Hematopoietic multipotent progenitor cell treated with erythropoietin and hydrocortisone succinate and interleukin-3 and kit ligand, for 17 days (in vitro differentiated cells): ENCODE measurements around the gene RTN1.

ENCODE experiments used
- DNase-seq: peaks from one replicate; pipeline ENCODE4 v3.0.0-alpha.2; 2015; ENCODE audit warnings: low spot score

RTN1 gene

DNA sequence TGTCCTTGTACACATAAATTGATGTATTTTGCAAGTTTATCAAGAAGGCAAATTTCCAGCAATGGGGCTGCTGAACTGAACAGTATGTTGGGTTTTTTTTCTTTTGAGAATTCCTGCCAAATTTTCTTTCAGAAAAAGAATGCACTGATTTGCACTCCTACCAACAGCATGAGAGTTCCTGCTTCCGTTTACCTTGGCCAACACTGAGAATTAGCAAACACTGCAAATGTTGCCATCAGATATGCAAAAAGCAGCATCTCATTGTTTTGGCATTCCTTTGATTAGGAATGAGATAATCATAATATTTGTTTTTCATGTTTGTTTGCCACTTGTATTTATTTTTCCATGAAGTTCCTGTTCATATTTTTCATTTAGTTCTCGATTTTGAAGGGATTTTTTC, 82.4 kb downstream of the RTN1 start:
- no peak for DNase-seq

DNA sequence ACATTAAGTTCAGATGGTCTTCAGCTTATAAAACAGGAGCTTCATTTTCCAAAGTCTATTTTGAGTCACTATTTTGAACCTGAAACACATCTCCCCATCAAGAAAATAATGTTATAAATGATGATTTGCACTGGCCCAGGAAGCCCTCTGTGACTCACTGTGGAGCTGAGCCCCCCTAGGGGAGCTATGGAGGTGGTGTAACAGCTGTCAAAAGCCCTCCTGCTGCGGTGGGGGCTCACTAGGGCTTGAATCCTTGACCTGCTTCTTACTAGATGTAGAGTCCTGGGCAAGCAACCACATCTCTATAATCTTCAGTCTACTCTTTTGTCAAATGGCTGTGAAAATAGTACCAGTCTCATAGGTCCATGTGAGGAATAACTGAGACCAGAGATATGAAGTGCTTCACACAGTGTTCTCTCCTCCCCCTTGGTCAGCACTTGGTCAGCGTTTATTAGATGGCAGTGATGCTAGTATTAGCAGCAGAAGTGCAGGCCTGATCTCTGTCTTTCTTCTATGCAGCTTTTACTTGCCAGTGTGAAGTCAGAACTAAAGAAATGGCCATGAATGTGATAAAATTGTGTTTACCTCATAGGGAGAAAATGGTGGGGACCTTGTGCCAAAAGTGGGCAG, 83.4 kb downstream of the RTN1 start:
- DNase-seq: no peak

DNA sequence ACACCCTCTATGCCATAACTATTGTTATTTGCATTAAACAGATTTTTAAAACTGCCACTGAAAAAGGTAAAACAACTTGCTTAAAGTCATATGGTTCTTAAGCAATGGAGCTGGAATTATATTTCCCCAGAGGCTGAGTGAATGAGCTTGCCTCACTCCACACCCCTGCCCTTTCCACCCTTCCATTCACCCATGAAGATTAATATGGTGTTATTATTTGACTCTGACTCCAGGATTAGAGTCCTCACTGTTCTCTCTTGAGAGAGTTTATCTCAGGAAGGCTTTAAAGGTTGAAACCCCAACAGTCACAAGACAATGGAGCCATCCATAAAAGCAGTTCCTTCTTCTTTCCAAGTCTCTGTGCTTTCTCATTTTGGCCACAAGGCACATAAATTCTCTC, 84.9 kb downstream of the RTN1 start:
- DNase-seq: no peak

DNA sequence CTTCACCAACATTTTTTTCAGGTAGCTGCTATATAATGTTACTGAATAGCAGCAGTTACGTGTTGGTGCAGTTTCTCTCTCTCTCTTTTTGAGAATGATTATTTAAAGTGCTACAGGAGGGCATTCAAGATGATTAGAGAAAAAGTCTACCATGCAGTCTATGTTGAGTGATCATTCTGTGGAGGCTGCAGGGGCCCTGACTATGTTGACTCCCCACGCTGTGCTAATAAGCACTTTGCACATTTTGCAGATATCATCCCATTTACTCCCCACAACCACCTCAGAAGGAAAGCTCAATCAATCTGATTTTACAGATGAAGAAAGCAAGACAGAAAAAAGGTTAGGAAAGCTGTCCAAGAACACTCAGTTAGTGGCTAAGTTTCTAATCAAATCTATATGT, 87.8 kb downstream of the RTN1 start:
- no peak for DNase-seq

DNA sequence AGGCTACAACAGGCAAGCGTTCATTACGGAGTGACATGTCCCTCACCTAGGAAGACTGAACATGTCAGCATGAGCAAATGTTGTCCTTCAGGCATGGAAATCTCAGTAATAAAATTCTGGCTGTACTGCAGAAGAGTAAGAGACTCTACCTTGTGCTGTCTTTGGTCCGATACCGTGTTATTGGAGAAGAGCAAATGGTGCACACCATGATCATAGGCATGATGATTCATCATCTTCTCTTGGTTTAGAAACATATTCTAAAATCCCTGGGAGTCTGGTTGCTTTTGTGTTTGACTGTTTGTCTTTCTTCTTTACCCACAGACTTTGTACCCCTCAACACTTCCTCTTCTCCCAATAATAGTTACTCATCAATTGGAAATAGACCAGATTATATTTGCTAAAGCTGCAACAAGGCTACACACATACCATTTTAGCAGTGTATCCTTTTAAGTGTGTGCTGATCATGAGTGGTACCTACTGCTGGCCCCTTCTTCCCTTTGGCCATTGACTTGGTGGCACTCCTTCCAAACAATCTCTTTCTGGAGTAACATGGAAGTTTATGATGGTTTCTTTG, 93.5 kb downstream of the RTN1 start:
- DNase-seq: no peak

DNA sequence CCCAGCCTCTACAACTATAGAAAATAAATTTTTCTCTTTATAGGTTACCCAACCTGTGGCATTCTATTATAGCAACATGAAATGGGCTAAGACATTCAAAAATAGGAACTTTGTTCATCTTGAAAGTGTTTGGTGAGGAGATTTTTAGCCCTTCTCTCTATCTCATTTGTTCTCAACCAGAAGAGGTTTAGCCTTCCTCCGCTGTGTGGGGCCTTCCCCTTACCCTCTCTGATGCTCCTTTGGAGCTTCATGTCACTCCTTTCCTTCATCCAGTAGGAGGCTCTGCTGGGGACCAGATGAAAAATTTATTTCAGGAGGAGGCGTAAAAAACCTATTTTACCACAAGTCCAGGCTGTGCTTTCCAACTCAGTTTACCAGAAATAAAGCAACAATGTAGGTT, 94.1 kb downstream of the RTN1 start:
- no peak for DNase-seq

DNA sequence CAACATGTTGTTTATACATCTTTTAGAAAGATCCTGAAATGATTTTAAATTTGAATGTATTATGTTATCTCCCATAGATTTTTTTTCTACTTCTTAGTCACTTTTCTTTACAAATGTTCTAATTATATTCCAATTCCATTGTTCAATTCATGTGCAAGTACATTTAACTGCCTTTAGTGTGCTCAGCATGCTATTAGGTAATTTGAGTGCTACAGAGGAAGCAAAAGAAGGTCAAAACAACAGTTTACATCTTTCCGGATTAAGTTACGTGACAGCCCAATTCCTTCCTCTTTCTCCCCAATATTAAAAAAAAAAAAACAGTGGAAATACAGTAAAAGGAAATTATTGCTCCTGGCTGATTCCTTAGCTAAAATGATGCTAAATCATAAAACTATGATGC, 98.3 kb downstream of the RTN1 start:
- no peak for DNase-seq

DNA sequence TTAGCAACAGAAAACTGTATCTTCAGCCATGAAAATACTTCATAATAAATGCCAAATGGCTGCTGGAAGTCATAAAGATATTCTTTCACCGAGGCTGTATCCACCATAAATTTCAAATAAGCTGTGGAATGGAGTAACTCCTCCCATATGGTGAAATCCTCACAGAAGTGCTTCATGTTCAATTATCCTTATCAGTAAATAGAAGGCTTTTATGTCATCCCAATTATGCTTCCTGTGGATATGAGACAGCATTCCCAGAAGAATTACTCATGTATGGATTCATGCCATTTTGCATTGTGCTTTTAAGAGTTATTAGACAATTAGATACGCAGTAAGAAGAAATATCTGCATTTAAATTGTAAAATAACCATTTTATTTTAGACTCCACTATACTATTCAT, 99.0 kb downstream of the RTN1 start:
- DNase-seq: no peak

DNA sequence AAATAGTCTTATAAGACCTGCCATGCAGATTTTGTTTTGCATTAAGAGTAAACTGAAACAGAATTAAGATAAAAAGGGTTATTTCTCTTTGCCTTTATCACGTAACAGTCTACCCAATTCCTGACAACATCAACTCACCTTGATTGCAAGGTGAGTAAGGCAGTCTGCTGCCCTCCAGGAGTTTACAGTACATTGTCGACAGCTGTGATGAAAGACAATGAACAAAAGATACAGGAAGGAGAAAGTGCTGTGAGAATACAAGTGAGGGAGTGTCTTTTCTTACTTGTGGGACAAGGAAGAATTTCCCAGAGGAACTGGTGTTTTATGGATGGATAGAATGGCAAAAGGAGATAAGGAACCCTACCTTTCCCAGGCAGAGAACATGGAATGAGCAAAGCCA, 101.0 kb downstream of the RTN1 start:
- DNase-seq: no peak

DNA sequence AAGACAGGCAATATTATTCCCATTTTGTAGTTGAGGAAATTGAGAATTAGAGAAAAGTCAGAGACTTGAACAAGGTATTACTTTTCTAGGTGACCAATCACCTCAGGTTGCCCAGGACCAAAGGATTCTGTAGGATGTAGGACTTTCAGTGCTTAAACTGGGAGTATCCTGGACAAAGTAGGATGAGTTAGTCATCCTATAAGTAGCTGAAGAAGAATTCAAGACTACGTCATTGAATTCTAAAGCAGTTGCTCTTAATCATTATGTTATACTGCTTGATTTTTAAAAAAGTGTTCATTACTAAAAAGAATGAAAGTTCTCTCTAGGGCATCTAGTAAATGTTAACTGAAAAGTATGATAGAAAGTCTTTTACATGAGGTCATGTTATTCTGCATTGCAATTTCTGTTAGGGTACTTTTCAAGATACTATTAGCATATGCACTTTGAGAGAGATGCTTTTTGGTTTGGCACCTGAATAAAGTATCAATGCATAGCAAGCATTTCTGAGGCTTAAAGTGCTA, 101.7 kb downstream of the RTN1 start:
- DNase-seq: no peak

DNA sequence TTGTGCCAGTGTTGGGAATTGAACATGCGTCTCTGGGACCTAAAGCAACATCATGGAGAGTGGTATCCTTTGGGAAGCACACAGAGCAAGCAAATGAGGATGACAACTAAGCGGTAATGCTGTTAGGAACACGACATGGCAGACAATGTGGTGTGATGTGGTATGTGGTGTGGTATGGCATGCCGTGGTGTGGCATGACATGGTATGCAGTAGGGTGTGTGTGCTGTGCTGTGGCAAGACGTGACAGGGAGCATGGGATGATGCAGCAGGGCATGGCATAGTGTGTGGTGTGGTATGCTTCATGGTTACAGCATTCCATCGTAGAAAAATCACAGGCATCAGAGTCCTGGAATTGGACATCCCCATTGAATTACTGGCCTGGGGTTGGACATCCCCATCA, 108.7 kb downstream of the RTN1 start:
- no peak for DNase-seq

DNA sequence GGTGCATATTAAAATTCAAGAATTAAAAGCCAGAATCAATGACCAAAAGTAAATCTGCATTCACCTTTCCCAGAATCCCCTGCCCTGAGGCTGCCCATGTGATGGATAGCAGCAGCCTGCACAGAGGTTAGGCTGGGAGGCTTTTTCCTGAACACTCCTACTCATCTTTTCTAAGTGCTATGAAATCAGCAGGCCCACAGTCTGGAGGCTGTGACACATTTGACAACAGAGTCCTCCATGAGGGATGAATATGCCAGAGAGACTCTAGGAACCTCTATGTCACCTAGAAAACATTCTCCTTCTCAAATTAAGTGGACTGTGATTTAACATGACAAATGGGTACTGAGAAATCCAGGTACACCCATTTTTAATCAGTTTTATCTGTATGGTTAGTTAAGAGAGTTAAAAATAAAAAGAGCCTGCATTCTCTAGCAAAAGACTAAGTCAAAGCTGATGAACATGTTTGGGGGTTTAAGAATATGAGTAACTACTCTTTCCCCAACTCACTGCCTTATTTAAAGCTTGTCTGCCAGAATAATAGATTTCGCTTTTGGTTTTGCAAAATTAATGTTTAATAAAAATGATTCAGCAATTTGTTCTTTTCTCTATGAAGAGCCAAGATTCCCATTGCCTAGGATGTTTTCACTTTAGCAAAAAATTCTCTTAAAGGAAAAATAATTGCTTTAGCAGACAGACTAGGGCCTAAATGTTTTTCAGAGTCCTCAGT, 115.0 kb downstream of the RTN1 start:
- no peak for DNase-seq

DNA sequence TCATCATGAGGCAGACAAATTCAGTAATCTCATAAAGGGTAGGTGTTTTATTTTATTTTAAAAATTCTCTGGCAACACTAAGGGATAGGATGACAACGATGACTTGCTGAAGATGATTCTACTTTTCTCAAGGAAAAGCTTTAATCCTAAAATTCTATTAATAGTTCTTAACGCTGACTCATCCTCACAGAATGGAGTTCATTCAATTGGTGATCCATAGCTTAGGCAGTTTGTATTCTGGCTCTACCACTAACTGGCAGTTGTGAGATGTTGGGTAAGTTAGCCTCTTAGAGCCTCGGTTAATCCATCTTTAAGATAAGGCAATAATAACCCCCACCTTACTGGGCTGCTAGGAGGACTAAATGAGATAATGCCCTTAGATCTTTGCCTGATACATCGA, 116.3 kb downstream of the RTN1 start:
- DNase-seq: no peak

DNA sequence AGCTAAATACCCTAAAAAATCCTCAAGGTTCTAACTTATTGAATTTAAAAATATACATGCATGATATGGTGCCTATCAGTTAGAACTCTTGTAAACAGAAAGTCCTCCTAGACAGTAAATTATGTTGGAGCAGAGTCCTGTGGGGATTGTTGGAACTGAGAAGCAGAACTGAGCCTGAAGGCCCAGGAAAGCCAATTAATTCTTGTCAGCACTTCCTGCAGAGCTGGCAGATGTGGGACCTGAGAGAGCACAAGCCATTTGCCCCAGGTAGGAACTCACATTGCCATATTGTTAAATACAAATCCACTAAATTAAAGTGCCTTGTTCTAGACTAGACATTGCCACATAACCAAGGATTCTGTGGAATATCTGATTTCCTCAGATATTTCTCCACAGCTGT, 117.1 kb downstream of the RTN1 start:
- DNase-seq: no peak

DNA sequence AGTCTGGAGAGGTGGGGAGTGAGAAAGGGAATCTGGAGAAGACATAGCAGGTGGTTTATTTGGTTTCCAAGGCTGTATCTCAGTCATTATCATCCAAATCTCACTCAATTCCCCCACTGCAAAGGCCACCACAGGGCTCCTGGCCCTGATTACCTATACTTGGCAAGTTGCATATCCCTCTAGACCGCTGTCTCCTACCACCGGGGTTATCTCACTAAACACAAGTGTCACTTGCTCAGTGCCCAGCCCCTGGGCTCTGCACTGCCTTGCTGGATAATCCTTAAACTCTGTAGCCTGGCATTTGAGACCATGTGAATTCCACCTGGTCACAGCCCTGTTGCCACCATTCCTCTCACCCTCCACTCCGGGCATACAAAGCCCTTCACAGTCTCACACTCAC, 119.0 kb downstream of the RTN1 start:
- DNase-seq: no peak

DNA sequence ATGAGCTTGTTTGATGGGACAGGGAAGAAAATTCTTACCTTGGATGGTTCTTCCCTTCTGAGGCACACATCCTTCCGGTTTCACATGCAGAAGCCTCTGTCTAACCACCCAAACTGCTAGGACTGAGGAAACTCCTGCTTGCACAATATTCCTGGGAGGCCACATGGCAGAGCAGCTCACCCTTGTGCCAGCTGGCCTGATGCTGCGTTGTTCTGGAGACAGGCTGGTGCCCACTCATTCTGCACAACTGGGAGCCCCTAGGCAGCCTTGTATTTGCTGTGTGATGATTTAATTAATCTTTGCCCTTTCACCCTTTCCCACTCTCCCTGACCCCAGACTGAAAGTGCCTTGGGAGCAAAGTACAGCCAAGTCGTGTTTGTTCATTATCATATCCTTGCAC, 130.8 kb downstream of the RTN1 start:
- DNase-seq: no peak

DNA sequence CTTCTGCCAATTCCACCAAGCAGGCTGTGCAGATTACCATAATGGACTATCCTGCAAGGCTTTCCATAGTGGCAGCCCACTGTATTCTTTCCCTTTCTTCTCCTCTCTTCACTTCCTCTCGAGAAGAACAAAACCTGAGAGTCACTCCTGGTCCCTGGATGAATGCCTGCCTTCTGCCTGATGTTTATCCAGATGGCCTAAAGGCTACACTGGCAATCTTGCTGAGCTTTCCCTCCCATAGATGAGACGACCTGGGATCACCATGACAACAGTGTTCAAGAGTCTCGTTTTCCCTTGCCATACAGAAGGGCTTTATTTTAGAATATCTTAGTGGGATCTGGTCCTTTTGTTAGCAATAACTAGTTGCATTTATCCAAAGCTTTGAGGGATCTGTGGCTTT, 142.3 kb downstream of the RTN1 start:
- DNase-seq: no peak

DNA sequence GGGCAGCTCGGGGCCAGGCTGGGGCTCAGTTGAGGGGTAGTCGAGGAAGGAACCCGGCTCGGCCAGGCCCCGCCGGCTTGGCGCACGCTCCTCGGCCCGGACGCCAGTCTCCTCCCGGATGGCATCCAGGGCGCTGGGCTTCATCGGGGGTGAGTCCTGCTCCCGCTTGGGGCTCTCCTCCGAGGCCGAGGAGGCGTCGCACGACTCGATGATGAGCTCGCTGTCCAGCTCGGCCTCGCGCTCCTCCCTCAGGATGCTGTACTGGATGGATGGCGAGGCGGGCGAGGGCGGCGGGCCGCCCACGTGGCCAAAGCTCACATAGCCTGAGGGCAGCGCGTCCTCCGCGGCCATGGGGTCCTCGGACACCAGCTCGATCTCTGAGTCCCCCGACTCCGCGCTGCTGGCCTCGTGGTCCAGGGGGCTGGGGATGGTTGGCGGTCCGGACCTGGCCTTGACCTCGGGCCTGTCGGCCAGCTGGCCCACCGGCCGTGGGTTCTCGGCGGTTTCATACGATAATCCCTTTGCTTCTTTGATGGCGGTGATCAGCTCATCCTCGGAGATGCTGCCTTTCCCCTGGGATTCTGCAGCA, 143.4 kb downstream of the RTN1 start:
- DNase-seq: no peak

DNA sequence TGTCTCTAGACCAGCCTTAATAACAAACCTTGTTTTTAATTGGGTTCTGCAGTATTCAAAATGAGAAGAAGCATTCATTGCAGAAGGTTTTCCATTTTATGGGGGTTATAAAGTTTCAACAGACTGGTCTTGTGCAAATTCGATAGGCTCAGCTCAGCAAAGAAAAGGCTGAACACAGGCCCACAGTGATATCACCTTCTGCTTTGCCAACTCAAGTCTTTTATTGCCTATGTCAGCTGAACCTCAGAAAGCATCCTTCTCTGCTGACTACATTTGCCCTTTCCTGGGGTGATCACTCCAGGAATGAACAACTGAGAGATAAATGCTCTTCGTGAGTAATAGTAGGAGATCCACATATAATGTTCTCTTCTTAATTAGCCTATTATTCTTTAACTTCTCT, 159.5 kb downstream of the RTN1 start:
- no peak for DNase-seq

DNA sequence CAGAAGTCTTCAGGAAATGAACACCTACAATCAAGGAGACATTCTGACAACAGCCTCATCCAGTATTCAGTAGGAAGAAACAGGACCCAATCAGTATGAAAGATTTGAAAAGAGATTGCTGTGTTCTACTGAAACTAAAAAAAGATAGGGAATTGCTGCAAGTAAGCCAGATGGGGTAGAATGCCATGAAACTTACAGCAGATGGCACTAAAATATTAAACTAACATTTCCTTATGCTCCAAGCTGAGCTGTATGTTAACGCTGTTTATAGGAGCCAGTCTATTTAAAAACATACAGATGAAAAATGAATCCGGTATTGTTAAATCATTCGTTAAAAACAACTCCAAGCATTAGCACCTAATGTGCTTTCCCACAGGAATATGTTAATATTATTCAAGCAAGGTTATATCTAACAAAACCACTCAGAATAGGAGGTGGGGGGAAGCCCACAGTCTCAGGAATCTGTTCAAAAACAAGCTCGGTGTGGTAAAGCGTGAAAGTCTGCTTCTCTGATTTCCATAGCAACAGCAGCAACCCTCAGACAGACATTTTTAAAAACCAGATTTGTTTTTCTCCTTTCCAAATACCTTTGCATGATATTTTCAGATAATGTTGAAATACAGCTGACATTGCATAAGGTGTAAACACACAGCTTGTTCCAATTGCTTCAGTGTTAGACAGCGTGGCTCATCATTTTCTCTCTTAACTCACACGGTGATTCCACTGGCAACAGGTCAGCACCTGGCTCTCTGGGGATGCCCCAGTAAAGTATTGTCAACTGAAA, 162.6 kb downstream of the RTN1 start:
- DNase-seq: no peak

DNA sequence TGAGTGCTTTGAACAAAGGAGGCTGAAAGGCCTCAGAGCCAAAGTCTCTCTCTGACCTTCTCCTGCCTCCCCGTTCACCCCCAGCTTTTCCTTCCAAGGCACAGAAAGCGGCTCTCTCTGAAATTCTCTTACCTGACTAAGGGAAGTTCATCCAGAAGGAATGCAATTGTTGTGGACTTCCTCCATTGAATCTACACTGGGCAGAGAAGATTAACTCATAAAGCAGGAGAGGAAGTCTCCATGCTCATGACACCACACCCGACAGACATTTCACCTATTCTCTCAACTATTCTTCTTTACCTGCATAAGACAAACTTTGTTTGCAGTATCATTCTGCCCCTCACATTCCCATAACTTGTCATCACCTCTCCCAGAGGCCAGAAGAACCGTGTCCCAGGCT, 164.7 kb downstream of the RTN1 start:
- DNase-seq: no peak

DNA sequence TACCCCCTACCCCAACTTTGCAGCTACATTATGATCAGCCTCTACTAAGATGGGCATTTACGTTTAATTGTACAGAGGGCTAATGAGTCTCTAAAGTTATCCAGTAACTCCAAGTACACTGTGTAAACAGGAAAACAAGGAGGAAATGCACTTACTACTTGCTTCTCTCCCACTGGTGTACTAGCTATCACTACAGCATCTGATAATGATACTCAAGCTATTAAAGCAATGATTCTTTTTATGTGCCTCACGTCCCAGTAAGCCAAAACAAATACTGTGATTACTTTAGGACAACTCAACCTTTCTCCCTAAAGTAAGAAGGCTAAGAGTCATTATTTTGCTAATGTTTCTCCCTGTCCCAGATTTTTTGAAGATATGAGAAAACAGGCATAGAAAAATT, 165.3 kb downstream of the RTN1 start:
- DNase-seq: no peak
